ENCODE data around the gene QTRT2.
A peak's percentile ranks its signal among the peaks of the same experiment; 100 is the strongest.

The QTRT2 gene

GRCh38 chr3:114056130-114057010, at the start of gene QTRT2, which contains the start of gene CCDC191:
Gene QTRT2, plus strand, starts transcription at chr3:114056737. Its CDS starts 8,521 bp downstream, at chr3:114065258.
Gene CCDC191, minus strand, starts transcription at chr3:114056526. Its CDS starts 60 bp downstream, at chr3:114056466.
- peak; percentile 99 for DNase-seq (ENCODE audit: low read depth in 2 of 2)

GRCh38 chr3:114011059-114011797, 45.3 kb upstream of the QTRT2 start:
- no peak for DNase-seq (ENCODE audit: low read depth in 2 of 2)

GRCh38 chr3:114014211-114014610, 42.3 kb upstream of the QTRT2 start:
- no peak for DNase-seq (ENCODE audit: low read depth in 2 of 2)

- DNase-seq (ENCODE audit: low read depth in 2 of 2) = no peak
Measured at GRCh38 chr3:114019486-114019885, 37.1 kb upstream of the QTRT2 start.

- DNase-seq (ENCODE audit: low read depth in 2 of 2) = no peak
Measured at GRCh38 chr3:114020907-114021306, 35.6 kb upstream of the QTRT2 start.

- no peak for DNase-seq (ENCODE audit: low read depth in 2 of 2)
Measured at GRCh38 chr3:114022145-114022802, 34.3 kb upstream of the QTRT2 start.

GRCh38 chr3:114025451-114025850, 31.1 kb upstream of the QTRT2 start:
- DNase-seq (ENCODE audit: low read depth in 2 of 2) = no peak

- DNase-seq (ENCODE audit: low read depth in 2 of 2) = no peak
Measured at GRCh38 chr3:114026331-114026730, 30.2 kb upstream of the QTRT2 start.

- DNase-seq (ENCODE audit: low read depth in 2 of 2) = no peak
Measured at GRCh38 chr3:114033721-114034120, 22.8 kb upstream of the QTRT2 start.

- DNase-seq (ENCODE audit: low read depth in 2 of 2) = no peak
Measured at GRCh38 chr3:114034211-114034610, 22.3 kb upstream of the QTRT2 start.

GRCh38 chr3:114034787-114035545, 21.6 kb upstream of the QTRT2 start:
- DNase-seq (ENCODE audit: low read depth in 2 of 2) = peak in 1 of 2 experiments; percentile 4

GRCh38 chr3:114035896-114036295, 20.6 kb upstream of the QTRT2 start:
- DNase-seq (ENCODE audit: low read depth in 2 of 2) = no peak

GRCh38 chr3:114043205-114043604, 13.3 kb upstream of the QTRT2 start:
- no peak for DNase-seq (ENCODE audit: low read depth in 2 of 2)

GRCh38 chr3:114052216-114052615, 4.3 kb upstream of the QTRT2 start:
- DNase-seq (ENCODE audit: low read depth in 2 of 2) = no peak

GRCh38 chr3:114057011-114057347, 442 bp downstream of the QTRT2 start:
- DNase-seq (ENCODE audit: low read depth in 2 of 2) = no peak

- no peak for DNase-seq (ENCODE audit: low read depth in 2 of 2)
Measured at GRCh38 chr3:114058646-114059045, 2.1 kb downstream of the QTRT2 start.

- DNase-seq (ENCODE audit: low read depth in 2 of 2) = no peak
Measured at GRCh38 chr3:114060906-114061655, 4.5 kb downstream of the QTRT2 start.

GRCh38 chr3:114067804-114068203, 11.3 kb downstream of the QTRT2 start:
- no peak for DNase-seq (ENCODE audit: low read depth in 2 of 2)

- no peak for DNase-seq (ENCODE audit: low read depth in 2 of 2)
Measured at GRCh38 chr3:114068336-114068735, 11.8 kb downstream of the QTRT2 start.

GRCh38 chr3:114071786-114072185, 15.2 kb downstream of the QTRT2 start:
- no peak for DNase-seq (ENCODE audit: low read depth in 2 of 2)

GRCh38 chr3:114076711-114077110, 20.2 kb downstream of the QTRT2 start:
- no peak for DNase-seq (ENCODE audit: low read depth in 2 of 2)
